Endothelial cell of umbilical vein (primary cell): ENCODE measurements around the gene NLGN1. TPM values are rescaled to one million over a fixed set of nuclear protein-coding genes. Genes with fewer than 3 reads are reported as not detected.

Source experiments
- BruUV-seq: library from RNA; stranded (reverse); fragments of 400-500 nt; replicated peaks from 2 replicates; lab custom pipeline; 2021; lab: Mats Ljungman, UMichigan
- CTCF ChIA-PET: fragments of 300-600, 350-600 bp; sonication (Branson Sonifier 250); formaldehyde crosslinking; loops from one replicate; lab custom pipeline; 2021; ENCODE audit warnings: antibody characterized with exemption, inconsistent platforms; lab: Charles Lee
- POLR2A ChIA-PET: fragments of 300-600, 350-600 bp; sonication (Branson Sonifier 250); formaldehyde crosslinking; loops from one replicate; lab custom pipeline; 2021; ENCODE audit warnings: antibody characterized with exemption, inconsistent platforms; lab: Charles Lee
- DNase-seq: peaks from one replicate; pipeline ENCODE4 v3.0.0-alpha.2; 2011; ENCODE audit warnings: low read depth, low spot score
- FAIRE-seq: peaks from 2 replicates; lab custom pipeline; 2011; peaks lifted over from hg19 to GRCh38; lab: Jason Lieb, UNC
- H2AFZ ChIP-seq: 2 replicates; pipeline ENCODE4 v1.6.0; 2012; ENCODE audit warnings: low read depth, low read length, control low read depth, inconsistent platforms
- H3K27ac ChIP-seq: 2 replicates; pipeline ENCODE4 v1.5.1; 2011; ENCODE audit warnings: low read depth, mild to moderate bottlenecking, control low read depth, low read length, moderate library complexity; ENCODE audit not compliant: insufficient read depth
- H3K27me3 ChIP-seq, 2 experiments: 2 replicates each; pipeline versions ENCODE4 v1.6.0 to v1.6.1; 2011; ENCODE audit warnings: low read length in 2 of 2, mixed read lengths in 1 of 2; ENCODE audit not compliant: control insufficient read depth in 2 of 2, insufficient read depth in 2 of 2
- H3K36me3 ChIP-seq, 2 experiments: 2 replicates in 1 of 2; 3 replicates in 1 of 2; pipeline ENCODE4 v1.5.1; 2011; ENCODE audit warnings: low read length in 2 of 2, mild to moderate bottlenecking in 1 of 2, moderate library complexity in 1 of 2; ENCODE audit not compliant: control insufficient read depth in 2 of 2, insufficient read depth in 2 of 2; ENCODE audit errors: extremely low read depth in 1 of 2
- H3K4me1 ChIP-seq: 3 replicates; pipeline ENCODE4 v1.5.1; 2011; ENCODE audit warnings: mild to moderate bottlenecking, low read length; ENCODE audit not compliant: control insufficient read depth, insufficient read depth; ENCODE audit errors: extremely low read depth
- H3K4me2 ChIP-seq: 2 replicates; pipeline ENCODE4 v1.6.1; 2011; ENCODE audit warnings: low read length, control low read depth, mixed read lengths; ENCODE audit not compliant: insufficient read depth
- H3K4me3 ChIP-seq, 3 experiments: fragments of 200-600 bp in 1 of 3; sonication (generic), shearing (Covaris generic) in 1 of 3; replicated peaks in 1 of 3; 2 replicates each; pipeline ENCODE4 v1.5.1; 2011 to 2016; ENCODE audit warnings: control low read depth in 3 of 3, low read length in 3 of 3, mild to moderate bottlenecking in 2 of 3, inconsistent platforms in 1 of 3, low read depth in 1 of 3, moderate library complexity in 1 of 3; ENCODE audit not compliant: insufficient read depth in 1 of 3
- H3K79me2 ChIP-seq: 2 replicates; pipeline ENCODE4 v1.6.0; 2012; ENCODE audit warnings: low read length, inconsistent platforms; ENCODE audit not compliant: control insufficient read depth, insufficient read depth
- H3K9ac ChIP-seq: replicated peaks from 2 replicates; pipeline ENCODE3; 2011; ENCODE audit warnings: low read length, control low read depth; ENCODE audit not compliant: insufficient read depth; ENCODE audit errors: extremely low read depth
- H3K9me1 ChIP-seq: replicated peaks from 3 replicates; pipeline ENCODE4 v1.6.0; 2011; ENCODE audit warnings: mild to moderate bottlenecking, low read length; ENCODE audit not compliant: control insufficient read depth, insufficient read depth; ENCODE audit errors: extremely low read depth
- H3K9me3 ChIP-seq: replicated peaks from 2 replicates; pipeline ENCODE4 v1.5.1; 2012; ENCODE audit warnings: low read length, inconsistent platforms; ENCODE audit not compliant: control insufficient read depth, insufficient read depth
- H4K20me1 ChIP-seq: replicated peaks from 2 replicates; pipeline ENCODE3; 2011; ENCODE audit warnings: mild to moderate bottlenecking, low read length; ENCODE audit not compliant: control insufficient read depth, insufficient read depth; ENCODE audit errors: extremely low read depth
- CTCF ChIP-seq, 2 donors: IDR thresholded peaks; 1 replicate in 1 of 2; 2 replicates in 1 of 2; pipeline ENCODE4 v1.5.1; 2011; ENCODE audit warnings: low read length in 2 of 2, mild to moderate bottlenecking in 2 of 2, moderate library complexity in 2 of 2, control low read depth in 1 of 2, inconsistent platforms in 1 of 2, low read depth in 1 of 2; ENCODE audit not compliant: insufficient read depth in 1 of 2; ENCODE audit errors: extremely low read depth in 1 of 2
- EZH2 ChIP-seq: IDR thresholded peaks from 2 replicates; pipeline ENCODE4 v1.6.1; 2012; ENCODE audit warnings: borderline replicate concordance, low read depth, mild to moderate bottlenecking, moderate library complexity, low read length, inconsistent platforms; ENCODE audit not compliant: severe bottlenecking
- FOS ChIP-seq: IDR thresholded peaks from 2 replicates; pipeline ENCODE4 v1.6.1; 2011; ENCODE audit warnings: mild to moderate bottlenecking, low read length, moderate library complexity, borderline replicate concordance; ENCODE audit not compliant: insufficient read depth
- GATA2 ChIP-seq: IDR thresholded peaks from 2 replicates; pipeline ENCODE4 v1.7.0; 2011; ENCODE audit warnings: low read depth, mild to moderate bottlenecking, moderate library complexity, mixed read lengths, low read length; ENCODE audit not compliant: insufficient read length, insufficient read depth
- JUN ChIP-seq: IDR thresholded peaks from 2 replicates; pipeline ENCODE4 v1.6.1; 2011; ENCODE audit warnings: borderline replicate concordance, low read depth; ENCODE audit not compliant: insufficient read length, insufficient read depth
- MAX ChIP-seq: IDR thresholded peaks from 2 replicates; pipeline ENCODE4 v1.6.1; 2011; ENCODE audit not compliant: insufficient read depth, insufficient read length
- MYC ChIP-seq: IDR thresholded peaks from one replicate; pipeline ENCODE4 v1.6.1; 2011; ENCODE audit warnings: mild to moderate bottlenecking, low read depth, low read length
- POLR2A ChIP-seq: IDR thresholded peaks from 2 replicates; pipeline ENCODE4 v1.6.1; 2012; ENCODE audit warnings: low read depth, mild to moderate bottlenecking, control low read depth, low read length
- POLR2AphosphoS5 ChIP-seq: IDR thresholded peaks from 2 replicates; pipeline ENCODE4 v1.6.1; 2012; ENCODE audit warnings: low read depth, mild to moderate bottlenecking, control low read depth, low read length, moderate library complexity; ENCODE audit not compliant: insufficient read depth
- dilution Hi-C: fragments of 300-500 bp; cut with MboI; formaldehyde crosslinking; loops from one replicate; pipeline ENCODE4 v1.15.0; 2019; ENCODE audit warnings: low sequenced_read_pairs; ENCODE audit not compliant: extremely low pct_ligation_motif_present
- intact Hi-C: fragments of 100-400 bp; cut with micrococcal nuclease; formaldehyde crosslinking; loops from one replicate; pipeline ENCODE4 v1.10.0; 2022
- polyA plus RNA-seq, 4 experiments: library from polyadenylated mRNA; depleted of rRNA in 3 of 4; stranded (reverse) in 3 of 4; unstranded in 1 of 4; fragments of >200 nt; gene quantifications; 2 replicates each; pipeline versions ENCODE4 v1.2.1 to v1.2.3, GENCODE V29; 2011 to 2012; ENCODE audit warnings: missing spikeins in 1 of 4
- total RNA-seq: library from RNA; stranded (reverse); gene quantifications from 2 replicates; pipeline ENCODE4 v1.2.3, GENCODE V29; 2021

The NLGN1 gene
- total and polyA plus RNA-seq, 2 donors (not counting 3 experiments of a cell fraction or from before 2014, with no cell fraction given) = 7.9 to 16.3 TPM

GRCh38 chr3:173552526-173552925 is 155.0 kb downstream of the NLGN1 start:
- no peak overlapping the region for H3K9ac ChIP-seq
- no peak for FAIRE-seq
- no peaks in the 10 kb centered on the region for H3K4me1 ChIP-seq
- no peaks in the 10 kb centered on the region for H3K27me3 ChIP-seq
- BruUV-seq = no TSS peak
- ChIA-PET CTCF (interaction anchor here (1.1 to 5.8 kb wide), 8 partner anchors 17 to 179 kb away, joined by 3 to 88 read pairs (median 9); partner anchors contain the start of gene NLGN1), POLR2A (no interaction called here)
- no peak overlapping the region for H3K4me2 ChIP-seq
- intact Hi-C loops = loop anchor here (5.0 kb wide), 2 partner anchors 155 to 745 kb away; partner anchors contain the start of gene NLGN1
- DNase-seq = peak; percentile 14
- no peaks in the 10 kb centered on the region for H4K20me1 ChIP-seq
- no peaks in the 10 kb centered on the region for H3K79me2 ChIP-seq
- no peak overlapping the region for H3K4me3 ChIP-seq
- peak overlapping the region; percentile 56 for H2AFZ ChIP-seq
- no peaks in the 10 kb centered on the region for H3K9me1 ChIP-seq
- no peaks in the 10 kb centered on the region for H3K9me3 ChIP-seq
- no peak for TF ChIP-seq FOS
- TF ChIP-seq POLR2AphosphoS5 = no peak
- no peak for TF ChIP-seq POLR2A
- no peak for TF ChIP-seq MYC
- TF ChIP-seq EZH2 = no peak
- TF ChIP-seq JUN = no peak
- no peak for TF ChIP-seq GATA2
- no peak for TF ChIP-seq MAX
- no peak for TF ChIP-seq CTCF (IDR thresholded peaks at IDR 0.05; ENCODE audit: extremely low read depth in 1 of 2, insufficient read depth in 1 of 2, low read depth in 1 of 2, low read length in 2 of 2)
- dilution Hi-C loops = no loop called here
- H3K27ac ChIP-seq = no peak overlapping the region
- H3K36me3 ChIP-seq = no peaks in the 10 kb centered on the region
